ENCODE results near the gene TBC1D22A.

GRCh38 chr22:47071807-47072641, 309.6 kb downstream of the TBC1D22A start:
- no peak for TF ChIP-seq ZNF8 (CRISPR knock-in tag; IDR thresholded peaks at IDR 0.05)
- TF ChIP-seq CREB5 (CRISPR knock-in tag; IDR thresholded peaks at IDR 0.05; ENCODE audit: low read depth): no peak
- no peak for TF ChIP-seq PATZ1 (CRISPR knock-in tag; IDR thresholded peaks at IDR 0.05; ENCODE audit: borderline replicate concordance)
- TF ChIP-seq ZC3H10 (CRISPR knock-in tag; IDR thresholded peaks at IDR 0.05): no peak
- no peak for TF ChIP-seq ZFP3 (CRISPR knock-in tag; IDR thresholded peaks at IDR 0.05)
- TF ChIP-seq ISL1 (CRISPR knock-in tag; IDR thresholded peaks at IDR 0.05): no peak
- TF ChIP-seq ZFP30 (CRISPR knock-in tag; IDR thresholded peaks at IDR 0.05): no peak
- TF ChIP-seq ZNF70 (CRISPR knock-in tag; IDR thresholded peaks at IDR 0.05): no peak
- TF ChIP-seq BACH2 (CRISPR knock-in tag; IDR thresholded peaks at IDR 0.05; ENCODE audit: borderline replicate concordance): no peak
- TF ChIP-seq ARNTL (CRISPR knock-in tag; IDR thresholded peaks at IDR 0.05; ENCODE audit: borderline replicate concordance, low read depth): no peak
- no peak for TF ChIP-seq RARB (CRISPR knock-in tag; IDR thresholded peaks at IDR 0.05)
- TF ChIP-seq GLIS3 (CRISPR knock-in tag; IDR thresholded peaks at IDR 0.05): no peak
- TF ChIP-seq ZNF565 (CRISPR knock-in tag; conservative IDR thresholded peaks at IDR 0.05; ENCODE audit: low read depth): no peak
